A549 (cell line): ENCODE results near the gene KIF16B.

Source experiments
- CEBPB ChIP-seq, 2 experiments: fragments of >200 bp in 1 of 2; sonication (Bioruptor Twin) in 1 of 2; formaldehyde crosslinking in 1 of 2; IDR thresholded peaks; 2 replicates each; pipeline ENCODE4 v1.6.1; 2012 to 2016
- CTCF ChIP-seq: fragments of >200 bp; sonication (Bioruptor Twin); formaldehyde crosslinking; IDR thresholded peaks from 3 replicates; pipeline ENCODE4 v1.5.1; 2016
- EP300 ChIP-seq, 2 experiments: fragments of >200 bp; sonication (Bioruptor Twin); formaldehyde crosslinking; IDR thresholded peaks; 2 replicates in 1 of 2; 3 replicates in 1 of 2; pipeline ENCODE4 v1.6.1; 2016 to 2017
- MAX ChIP-seq: IDR thresholded peaks from 2 replicates; pipeline ENCODE4 v1.6.1; 2012
- POLR2A ChIP-seq: IDR thresholded peaks from 2 replicates; pipeline ENCODE4 v1.6.1; 2012; ENCODE audit warnings: mild to moderate bottlenecking, low read length
- RAD21 ChIP-seq, 2 experiments: fragments of >200 bp in 1 of 2; sonication (Bioruptor Twin) in 1 of 2; formaldehyde crosslinking in 1 of 2; IDR thresholded peaks in 1 of 2; conservative IDR thresholded peaks in 1 of 2; 2 replicates in 1 of 2; 3 replicates in 1 of 2; pipeline ENCODE4 v1.6.1; 2012 to 2018; ENCODE audit warnings: inconsistent platforms in 1 of 2
- RCOR1 ChIP-seq: fragments of 150-350 bp; IDR thresholded peaks from 2 replicates; pipeline ENCODE4 v1.6.1; 2014; ENCODE audit warnings: antibody characterized with exemption, low read length, low read depth
- REST ChIP-seq: fragments of 200-600 bp; sonication (generic); IDR thresholded peaks from 2 replicates; pipeline ENCODE4 v1.6.1; 2016; ENCODE audit warnings: antibody characterized with exemption, mild to moderate bottlenecking, moderate library complexity
- USF2 ChIP-seq: fragments of 450-650 bp; IDR thresholded peaks from 2 replicates; pipeline ENCODE4 v1.6.1; 2014; ENCODE audit warnings: antibody characterized with exemption
- ZFP36 ChIP-seq: fragments of 450-650 bp; IDR thresholded peaks from 2 replicates; pipeline ENCODE4 v1.6.1; 2014; ENCODE audit warnings: borderline replicate concordance; ENCODE audit not compliant: partially characterized antibody

- no peak for TF ChIP-seq POLR2A
- TF ChIP-seq RCOR1: no peak
- no peak for TF ChIP-seq CEBPB (IDR thresholded peaks at IDR 0.05)
- TF ChIP-seq EP300 (IDR thresholded peaks at IDR 0.05): no peak
- no peak for TF ChIP-seq CTCF
- no peak for TF ChIP-seq REST
- TF ChIP-seq USF2: no peak
- TF ChIP-seq ZFP36: no peak
- TF ChIP-seq RAD21 (conservative IDR thresholded peaks at IDR 0.05 in 1 of 2, IDR thresholded peaks at IDR 0.05 in 1 of 2): no peak
- no peak for TF ChIP-seq MAX
Observed at GRCh38 chr20:16314320-16314719, 258.9 kb downstream of the KIF16B start.
